ENCODE measurements around the gene EFCAB13. TPM values are rescaled to one million over a fixed set of nuclear protein-coding genes. Genes with fewer than 3 reads are reported as not detected.

EFCAB13 gene
- total and polyA plus RNA-seq, 4 donors: 1.4 to 34.2 (median 17.2) TPM

GRCh38 chr17:47330548-47330947 lies 6.8 kb downstream of the EFCAB13 start:
- H3K9me3 ChIP-seq (ENCODE audit: control insufficient read depth, low read length): no peaks in the 10 kb centered on the region
- H3K27me3 ChIP-seq (ENCODE audit: control insufficient read depth in 1 of 2, insufficient read depth in 2 of 2, low read length in 1 of 2): no peaks in the 10 kb centered on the region
- H3K4me3 ChIP-seq (ENCODE audit: low read length in 2 of 2): no peak overlapping the region
- no peaks in the 10 kb centered on the region for H3K4me1 ChIP-seq (ENCODE audit: control insufficient read depth in 1 of 2, insufficient read depth in 2 of 2, low read length in 2 of 2)
- intact Hi-C loops (cut with DNase I): no loop called here
- no peak overlapping the region for H3K27ac ChIP-seq (ENCODE audit: low read depth in 1 of 2, low read length in 2 of 2)
- WGBS, 2 donors: 98 to 99% methylated on average over 2 of the region's 2 CpGs
- no peak for DNase-seq
- no peak for ATAC-seq (ENCODE audit: low FRiP score)
- H3K36me3 ChIP-seq (ENCODE audit: control insufficient read depth in 1 of 2, insufficient read depth in 2 of 2, low read length in 1 of 2): no peaks in the 10 kb centered on the region

- Histone ChIP-seq H3K4me3 (ENCODE audit: low read length in 2 of 2) (no peak overlapping the region), H3K27ac (ENCODE audit: low read depth in 1 of 2, low read length in 2 of 2) (no peak overlapping the region), H3K9me3 (ENCODE audit: control insufficient read depth, low read length) (no peaks in the 10 kb centered on the region), H3K27me3 (ENCODE audit: control insufficient read depth in 1 of 2, insufficient read depth in 2 of 2, low read length in 1 of 2) (no peaks in the 10 kb centered on the region), H3K4me1 (ENCODE audit: control insufficient read depth in 1 of 2, insufficient read depth in 2 of 2, low read length in 2 of 2) (no peaks in the 10 kb centered on the region), H3K36me3 (ENCODE audit: control insufficient read depth in 1 of 2, insufficient read depth in 2 of 2, low read length in 1 of 2) (no peaks in the 10 kb centered on the region)
- ATAC-seq (ENCODE audit: low FRiP score) (no peak), DNase-seq (no peak)
- intact Hi-C loops (cut with DNase I): no loop called here
These were observed 8.5 kb downstream of the EFCAB13 start for GRCh38 chr17:47332287-47332686.

DNA sequence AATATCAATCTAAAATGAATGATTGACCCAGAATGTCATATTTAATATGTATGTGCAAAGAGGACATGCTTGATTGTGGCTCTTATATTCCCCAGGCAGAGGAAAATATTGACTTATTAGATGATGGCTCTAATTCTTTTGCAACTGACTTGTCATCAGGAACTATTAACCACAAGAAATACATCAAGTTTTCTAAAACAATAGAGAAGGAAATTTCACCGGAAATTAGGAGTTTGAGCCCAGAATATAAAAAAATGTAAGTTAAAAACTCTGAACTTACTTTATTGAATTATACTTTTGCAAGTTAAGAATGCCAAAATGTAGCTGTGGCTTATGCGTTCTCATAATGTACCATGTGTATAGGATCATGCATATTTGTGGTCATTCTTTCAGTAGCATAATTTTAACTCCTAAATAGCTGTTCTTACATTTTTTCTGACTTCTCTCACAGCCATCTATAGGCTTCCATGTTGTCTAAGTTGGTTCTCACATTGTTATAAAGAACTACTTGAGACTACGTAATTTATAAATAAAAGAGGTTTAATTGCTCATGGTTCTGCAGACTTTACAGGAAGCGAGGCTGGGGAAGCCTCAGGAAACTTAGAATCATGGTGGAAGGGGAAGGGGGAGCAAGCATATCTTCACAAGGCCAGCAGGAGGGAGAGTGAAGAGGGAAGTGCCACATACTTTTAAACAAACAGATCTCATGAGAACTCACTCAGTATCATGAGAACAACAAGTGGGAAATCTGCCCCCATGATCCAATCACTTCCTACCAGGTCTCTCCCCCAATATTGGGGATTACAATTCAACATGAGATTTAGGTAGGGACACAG lies 11.6 kb downstream of the EFCAB13 start:
- DNase-seq: no peak
- Histone ChIP-seq H3K36me3 (ENCODE audit: control insufficient read depth in 1 of 2, insufficient read depth in 2 of 2, low read length in 1 of 2) (no peaks in the 10 kb centered on the region), H3K4me3 (ENCODE audit: low read length in 2 of 2) (no peak overlapping the region), H3K27me3 (ENCODE audit: control insufficient read depth in 1 of 2, insufficient read depth in 2 of 2, low read length in 1 of 2) (no peaks in the 10 kb centered on the region), H3K27ac (ENCODE audit: low read depth in 1 of 2, low read length in 2 of 2) (no peak overlapping the region), H3K4me1 (ENCODE audit: control insufficient read depth in 1 of 2, insufficient read depth in 2 of 2, low read length in 2 of 2) (no peaks in the 10 kb centered on the region), H3K9me3 (ENCODE audit: control insufficient read depth, low read length) (no peaks in the 10 kb centered on the region)
- intact Hi-C loops (cut with DNase I): no loop called here
- ATAC-seq (ENCODE audit: low FRiP score): no peak
- 82 to 87% methylated on average over 4 of the region's 4 CpGs for WGBS, 2 donors

- no peaks in the 10 kb centered on the region for H3K27me3 ChIP-seq (ENCODE audit: control insufficient read depth in 1 of 2, insufficient read depth in 2 of 2, low read length in 1 of 2)
- no peak overlapping the region for H3K4me3 ChIP-seq (ENCODE audit: low read length in 2 of 2)
- no peak for DNase-seq
- 95 to 97% methylated on average over 3 of the region's 3 CpGs for WGBS, 2 donors
- H3K27ac ChIP-seq (ENCODE audit: low read depth in 1 of 2, low read length in 2 of 2): no peak overlapping the region
- ATAC-seq (ENCODE audit: low FRiP score): no peak
- intact Hi-C loops (cut with DNase I): no loop called here
- H3K9me3 ChIP-seq (ENCODE audit: control insufficient read depth, low read length): no peaks in the 10 kb centered on the region
- H3K36me3 ChIP-seq (ENCODE audit: control insufficient read depth in 1 of 2, insufficient read depth in 2 of 2, low read length in 1 of 2): no peaks in the 10 kb centered on the region
- no peaks in the 10 kb centered on the region for H3K4me1 ChIP-seq (ENCODE audit: control insufficient read depth in 1 of 2, insufficient read depth in 2 of 2, low read length in 2 of 2)
These were observed 14.3 kb downstream of the EFCAB13 start for GRCh38 chr17:47338026-47338425.

DNA sequence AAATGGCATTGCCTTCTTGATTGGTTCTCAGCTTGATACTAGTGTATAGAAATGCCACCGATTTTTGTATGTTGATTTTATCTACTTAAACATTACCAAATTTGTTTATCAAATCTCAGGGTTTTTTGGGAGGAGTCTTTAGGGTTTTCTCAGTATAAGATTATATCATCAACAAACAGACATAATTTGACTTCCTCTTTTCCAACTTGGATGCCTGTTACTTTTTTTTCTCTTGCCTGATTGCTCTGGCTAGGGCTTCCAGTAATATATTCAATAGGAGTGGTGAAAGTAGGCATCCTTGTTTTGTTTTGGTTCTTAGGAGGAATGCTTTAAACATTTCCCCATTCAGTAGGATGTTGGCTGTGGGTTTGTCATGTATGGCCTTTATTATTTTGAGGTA lies 29.1 kb downstream of the EFCAB13 start:
- no peaks in the 10 kb centered on the region for H3K9me3 ChIP-seq (ENCODE audit: control insufficient read depth, low read length)
- H3K4me3 ChIP-seq (ENCODE audit: low read length in 2 of 2): no peak overlapping the region
- no peaks in the 10 kb centered on the region for H3K27me3 ChIP-seq (ENCODE audit: control insufficient read depth in 1 of 2, insufficient read depth in 2 of 2, low read length in 1 of 2)
- no peak for DNase-seq
- no peak overlapping the region for H3K27ac ChIP-seq (ENCODE audit: low read depth in 1 of 2, low read length in 2 of 2)
- ATAC-seq (ENCODE audit: low FRiP score): no peak
- no peaks in the 10 kb centered on the region for H3K36me3 ChIP-seq (ENCODE audit: control insufficient read depth in 1 of 2, insufficient read depth in 2 of 2, low read length in 1 of 2)
- intact Hi-C loops (cut with DNase I): no loop called here
- no peaks in the 10 kb centered on the region for H3K4me1 ChIP-seq (ENCODE audit: control insufficient read depth in 1 of 2, insufficient read depth in 2 of 2, low read length in 2 of 2)
- 96 to 97% methylated on average over 1 of the region's 1 CpG for WGBS, 2 donors

DNA sequence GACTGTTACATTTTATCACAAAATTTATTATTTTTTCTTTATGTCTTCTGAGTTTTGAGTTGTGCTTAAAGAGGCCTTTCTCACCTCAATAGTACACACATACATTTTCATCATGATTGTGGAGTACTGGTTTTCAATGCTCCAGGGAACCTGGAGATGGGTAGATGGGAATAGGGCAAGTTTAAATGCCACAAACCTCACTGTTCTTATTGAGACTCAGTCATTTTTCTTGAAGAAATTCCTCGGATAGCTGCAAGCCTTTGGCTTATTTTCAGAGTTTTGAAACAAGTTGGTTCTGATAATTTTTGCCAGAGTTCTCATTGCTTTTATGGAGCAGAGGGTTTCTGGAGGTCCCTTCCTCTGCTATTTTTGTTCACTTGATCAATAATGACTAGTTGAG lies 34.9 kb downstream of the EFCAB13 start:
- no peaks in the 10 kb centered on the region for H3K9me3 ChIP-seq (ENCODE audit: control insufficient read depth, low read length)
- 61 to 65% methylated on average over 1 of the region's 1 CpG for WGBS, 2 donors
- no peaks in the 10 kb centered on the region for H3K36me3 ChIP-seq (ENCODE audit: control insufficient read depth in 1 of 2, insufficient read depth in 2 of 2, low read length in 1 of 2)
- no peak overlapping the region for H3K27ac ChIP-seq (ENCODE audit: low read depth in 1 of 2, low read length in 2 of 2)
- no peaks in the 10 kb centered on the region for H3K27me3 ChIP-seq (ENCODE audit: control insufficient read depth in 1 of 2, insufficient read depth in 2 of 2, low read length in 1 of 2)
- H3K4me1 ChIP-seq (ENCODE audit: control insufficient read depth in 1 of 2, insufficient read depth in 2 of 2, low read length in 2 of 2): no peaks in the 10 kb centered on the region
- DNase-seq (no peak), ATAC-seq (ENCODE audit: low FRiP score) (no peak)
- no peak overlapping the region for H3K4me3 ChIP-seq (ENCODE audit: low read length in 2 of 2)
- intact Hi-C loops (cut with DNase I): no loop called here

DNA sequence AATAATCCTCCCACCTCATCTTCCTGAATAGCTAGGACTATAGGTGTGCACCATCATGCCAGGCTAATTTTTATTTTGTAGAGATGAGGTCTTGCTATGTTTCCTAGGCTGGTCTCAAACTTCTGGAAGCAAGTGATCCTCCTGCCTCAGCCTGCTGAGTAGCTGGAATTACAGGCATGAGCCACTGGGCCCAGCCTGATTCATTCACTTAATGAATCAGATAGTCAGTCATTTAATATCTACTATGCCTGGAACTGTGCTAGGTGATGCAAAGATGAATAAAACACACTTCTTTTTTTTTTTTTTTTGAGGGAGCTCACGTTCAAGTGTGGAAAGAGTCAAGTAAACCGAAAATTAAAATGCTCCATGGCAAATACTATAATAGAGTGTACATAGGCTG lies 39.4 kb downstream of the EFCAB13 start:
- H3K4me1 ChIP-seq (ENCODE audit: control insufficient read depth in 1 of 2, insufficient read depth in 2 of 2, low read length in 2 of 2): no peaks in the 10 kb centered on the region
- no peaks in the 10 kb centered on the region for H3K27me3 ChIP-seq (ENCODE audit: control insufficient read depth in 1 of 2, insufficient read depth in 2 of 2, low read length in 1 of 2)
- H3K4me3 ChIP-seq (ENCODE audit: low read length in 2 of 2): no peak overlapping the region
- H3K36me3 ChIP-seq (ENCODE audit: control insufficient read depth in 1 of 2, insufficient read depth in 2 of 2, low read length in 1 of 2): no peaks in the 10 kb centered on the region
- DNase-seq (no peak), ATAC-seq (ENCODE audit: low FRiP score) (no peak)
- H3K27ac ChIP-seq (ENCODE audit: low read depth in 1 of 2, low read length in 2 of 2): no peak overlapping the region
- 81 to 87% methylated on average over 2 of the region's 2 CpGs for WGBS, 2 donors
- intact Hi-C loops (cut with DNase I): loop anchor here in 1 of 2 donors (10.0 kb wide), 1 partner anchor 252 kb away; no protein-coding TSS in a partner anchor
- no peaks in the 10 kb centered on the region for H3K9me3 ChIP-seq (ENCODE audit: control insufficient read depth, low read length)

DNA sequence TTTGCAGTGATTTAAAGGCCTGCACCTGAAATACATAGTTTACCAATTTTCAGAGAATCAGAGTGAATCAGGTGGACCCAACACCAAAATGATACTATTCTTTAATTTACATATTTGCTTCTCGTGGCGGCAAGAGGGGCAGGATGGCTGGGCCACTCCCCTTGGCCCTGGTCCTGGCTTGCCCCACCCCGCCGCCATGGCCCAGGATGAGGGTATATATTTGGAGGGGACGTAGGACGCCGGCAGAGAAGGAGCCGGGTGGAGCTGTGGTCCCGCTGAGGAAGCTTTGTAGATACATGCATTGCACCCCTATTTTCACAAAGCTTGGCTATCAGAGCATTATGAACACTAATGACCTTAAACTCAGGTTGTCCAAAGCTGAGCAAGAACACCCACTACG lies 43.5 kb downstream of the EFCAB13 start:
- Histone ChIP-seq H3K27me3 (ENCODE audit: control insufficient read depth in 1 of 2, insufficient read depth in 2 of 2, low read length in 1 of 2) (no peaks in the 10 kb centered on the region), H3K4me1 (ENCODE audit: control insufficient read depth in 1 of 2, insufficient read depth in 2 of 2, low read length in 2 of 2) (no peaks in the 10 kb centered on the region), H3K36me3 (ENCODE audit: control insufficient read depth in 1 of 2, insufficient read depth in 2 of 2, low read length in 1 of 2) (no peaks in the 10 kb centered on the region), H3K9me3 (ENCODE audit: control insufficient read depth, low read length) (no peaks in the 10 kb centered on the region), H3K27ac (ENCODE audit: low read depth in 1 of 2, low read length in 2 of 2) (no peak overlapping the region), H3K4me3 (ENCODE audit: low read length in 2 of 2) (no peak overlapping the region)
- WGBS, 2 donors: 92 to 95% methylated on average over 10 of the region's 10 CpGs
- peak in 1 of 2 donors; percentile 32 for DNase-seq
- ATAC-seq (ENCODE audit: low FRiP score): no peak
- intact Hi-C loops (cut with DNase I): loop anchor here in 1 of 2 donors (10.0 kb wide), 1 partner anchor 248 kb away; no protein-coding TSS in a partner anchor

DNA sequence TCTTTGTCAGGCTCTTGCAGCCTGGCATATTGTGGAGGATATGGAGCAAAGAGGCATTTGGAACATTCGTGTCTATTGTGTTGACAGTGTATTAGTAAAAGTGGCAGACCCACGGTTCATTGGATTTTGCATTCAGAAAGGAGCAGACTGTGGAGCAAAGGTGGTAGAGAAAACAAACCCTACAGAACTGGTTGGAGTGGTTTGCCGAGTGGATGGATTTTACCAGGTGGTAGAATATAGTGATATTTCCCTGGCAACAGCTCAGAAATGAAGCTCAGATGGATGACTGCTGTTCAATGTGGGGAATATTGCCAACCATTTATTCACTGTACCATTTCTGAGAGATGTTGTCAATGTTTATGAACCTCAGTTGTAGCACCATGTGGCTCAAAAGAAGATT lies 44.5 kb downstream of the EFCAB13 start:
- intact Hi-C loops (cut with DNase I): loop anchor here in 1 of 2 donors (10.0 kb wide), 1 partner anchor 247 kb away; no protein-coding TSS in a partner anchor
- ATAC-seq (ENCODE audit: low FRiP score): no peak

More for the DNA sequence above, 44.5 kb downstream of the EFCAB13 start:
- Histone ChIP-seq H3K36me3 (ENCODE audit: control insufficient read depth in 1 of 2, insufficient read depth in 2 of 2, low read length in 1 of 2) (no peaks in the 10 kb centered on the region), H3K4me1 (ENCODE audit: control insufficient read depth in 1 of 2, insufficient read depth in 2 of 2, low read length in 2 of 2) (no peaks in the 10 kb centered on the region), H3K27me3 (ENCODE audit: control insufficient read depth in 1 of 2, insufficient read depth in 2 of 2, low read length in 1 of 2) (no peaks in the 10 kb centered on the region), H3K27ac (ENCODE audit: low read depth in 1 of 2, low read length in 2 of 2) (no peak overlapping the region), H3K4me3 (ENCODE audit: low read length in 2 of 2) (no peak overlapping the region), H3K9me3 (ENCODE audit: control insufficient read depth, low read length) (no peaks in the 10 kb centered on the region)
- DNase-seq: no peak
- 82 to 85% methylated on average over 3 of the region's 3 CpGs for WGBS, 2 donors
